WTC11 (cell line): ENCODE measurements around the gene PADI6. TPM values are rescaled to one million over a fixed set of nuclear protein-coding genes. Genes with fewer than 3 reads are reported as not detected.
A peak's percentile ranks its signal among the peaks of the same experiment; 100 is the strongest.

Source experiments
- ATAC-seq: fragments of 200-7000 bp; cut with Tn5 transposase; 2 replicates; pipeline ENCODE4 v1.10.0; 2021; ENCODE audit warnings: mild to moderate bottlenecking, moderate library complexity
- CTCF ChIA-PET: fragments of 300-600 bp; sonication (Branson Sonifier 250); formaldehyde crosslinking; loops from one replicate; lab custom pipeline; 2021; ENCODE audit warnings: antibody characterized with exemption; lab: Charles Lee
- POLR2A ChIA-PET: fragments of 350-600 bp; sonication (Branson Sonifier 250); formaldehyde crosslinking; loops from one replicate; lab custom pipeline; 2021; ENCODE audit warnings: antibody characterized with exemption; lab: Charles Lee
- DNase-seq: peaks from one replicate; pipeline ENCODE4 v3.0.0; 2021; ENCODE audit warnings: low spot score
- H3K27ac Mint-ChIP-seq: 2 replicates; pipeline ENCODE4 v1.8.0; 2021; ENCODE audit warnings: mixed read lengths
- H3K27me3 Mint-ChIP-seq: 2 replicates; pipeline ENCODE4 v1.8.0; 2021; ENCODE audit warnings: low read depth, mild to moderate bottlenecking, moderate library complexity, mixed read lengths
- H3K36me3 Mint-ChIP-seq: 2 replicates; pipeline ENCODE4 v1.8.0; 2021; ENCODE audit warnings: mixed read lengths
- H3K4me1 Mint-ChIP-seq: 2 replicates; pipeline ENCODE4 v1.8.0; 2022; ENCODE audit warnings: mixed read lengths
- H3K4me3 Mint-ChIP-seq: 2 replicates; pipeline ENCODE4 v1.8.0; 2021; ENCODE audit warnings: mild to moderate bottlenecking, moderate library complexity, mixed read lengths
- H3K9me3 Mint-ChIP-seq: 2 replicates; pipeline ENCODE4 v1.8.0; 2021; ENCODE audit warnings: mixed read lengths
- AFF4 ChIP-seq: sonication (generic); formaldehyde crosslinking; IDR thresholded peaks from 2 replicates; pipeline ENCODE4 v1.8.1; 2023; ENCODE audit warnings: mild to moderate bottlenecking, missing genetic modification reagents, borderline replicate concordance
- AR ChIP-seq: fragments of 250-450 bp; sonication (Bioruptor Pico); IDR thresholded peaks from 2 replicates; pipeline ENCODE4 v1.9.0; 2021; ENCODE audit warnings: mild to moderate bottlenecking
- ATF2 ChIP-seq: sonication (generic); formaldehyde crosslinking; IDR thresholded peaks from 2 replicates; pipeline ENCODE4 v1.8.1; 2022; ENCODE audit warnings: low read depth, missing genetic modification reagents, borderline replicate concordance
- ATF3 ChIP-seq: sonication (generic); formaldehyde crosslinking; conservative IDR thresholded peaks from 2 replicates; pipeline ENCODE4 v1.8.1; 2022; ENCODE audit warnings: mild to moderate bottlenecking, missing genetic modification reagents
- CBFB ChIP-seq: sonication (generic); formaldehyde crosslinking; IDR thresholded peaks from 2 replicates; pipeline ENCODE4 v1.8.1; 2022; ENCODE audit warnings: mild to moderate bottlenecking, low read depth, missing genetic modification reagents
- GTF2I ChIP-seq: fragments of 250-450 bp; sonication (Bioruptor Pico); conservative IDR thresholded peaks from 2 replicates; pipeline ENCODE4 v1.4.0; 2021; ENCODE audit warnings: mild to moderate bottlenecking
- ZBTB43 ChIP-seq: sonication (generic); formaldehyde crosslinking; IDR thresholded peaks from 2 replicates; pipeline ENCODE4 v1.8.1; 2023; ENCODE audit warnings: mild to moderate bottlenecking, missing genetic modification reagents
- ZNF138 ChIP-seq: sonication (generic); formaldehyde crosslinking; conservative IDR thresholded peaks from 2 replicates; pipeline ENCODE4 v1.8.1; 2022; ENCODE audit warnings: mild to moderate bottlenecking, moderate library complexity, missing genetic modification reagents
- ZNF416 ChIP-seq: fragments of 250-450 bp; sonication (Bioruptor Pico); IDR thresholded peaks from 2 replicates; pipeline ENCODE4 v1.9.0; 2021; ENCODE audit warnings: mild to moderate bottlenecking, inconsistent platforms
- ZNF532 ChIP-seq: fragments of 250-450 bp; sonication (Bioruptor Pico); IDR thresholded peaks from 2 replicates; pipeline ENCODE4 v1.9.0; 2021; ENCODE audit warnings: mild to moderate bottlenecking, borderline replicate concordance
- total RNA-seq: library from RNA; stranded (reverse); gene quantifications from 3 replicates; pipeline ENCODE4 v1.2.3, GENCODE V29; 2021

PADI6 gene
- total RNA-seq, 1 experiment from 2014 or later = not detected

- TF ChIP-seq CBFB = no peak
- TF ChIP-seq ATF2 (CRISPR knock-in tag) = no peak
- no peak for TF ChIP-seq ZNF138 (CRISPR knock-in tag)
- no peak for TF ChIP-seq ZBTB43 (CRISPR knock-in tag)
- no peak for TF ChIP-seq AFF4 (CRISPR knock-in tag)
- TF ChIP-seq AR = no peak
- no peak for TF ChIP-seq ZNF416 (CRISPR knock-in tag)
- TF ChIP-seq ATF3 = no peak
- TF ChIP-seq, all 79 proteins: peak for 0
Measured at GRCh38 chr1:17350928-17351446, 21.0 kb upstream of the PADI6 start (continued).

GRCh38 chr1:17351598-17352324, 20.2 kb upstream of the PADI6 start:
- ChIA-PET CTCF (interaction anchor here (0.7 to 2.2 kb wide), 2 partner anchors 15 to 115 kb away, joined by 4 to 8 read pairs; no protein-coding TSS in a partner anchor), POLR2A (no interaction called here)
- no peaks in the 10 kb centered on the region for H3K36me3 Mint-ChIP-seq
- ATAC-seq = no peak
- H3K4me1 Mint-ChIP-seq = peaks cover 10% of the 10 kb centered on the region
- no peak overlapping the region for H3K4me3 Mint-ChIP-seq
- H3K27ac Mint-ChIP-seq = no peak overlapping the region
- peaks cover 3% of the 10 kb centered on the region; the same call in 1 of the 2 replicates for H3K27me3 Mint-ChIP-seq
- no peak for TF ChIP-seq ZNF532 (CRISPR knock-in tag)
- TF ChIP-seq GTF2I (CRISPR knock-in tag) = 0 out of 2 replicates have a peak, but pooled peaks have one; percentile 21
- no peaks in the 10 kb centered on the region for H3K9me3 Mint-ChIP-seq
- DNase-seq = no peak
